GM12878 (cell line): ENCODE results near the gene BRCA1. TPM values are rescaled to one million over a fixed set of nuclear protein-coding genes. Genes with fewer than 3 reads are reported as not detected.

Experiments used
- CHD4 ChIP-seq: fragments of 200-600 bp; sonication (generic); IDR thresholded peaks from 2 replicates; pipeline ENCODE4 v1.6.1; 2016; ENCODE audit warnings: mild to moderate bottlenecking
- DPF2 ChIP-seq: fragments of 450-650 bp; IDR thresholded peaks from 2 replicates; pipeline ENCODE4 v1.6.1; 2017; ENCODE audit warnings: mild to moderate bottlenecking
- MXI1 ChIP-seq: fragments of 150-350 bp; IDR thresholded peaks from 2 replicates; pipeline ENCODE4 v1.6.1; 2011; ENCODE audit warnings: low read depth, mild to moderate bottlenecking, inconsistent platforms, low read length, improper control_type of control experiment
- NFYA ChIP-seq: IDR thresholded peaks from 2 replicates; pipeline ENCODE4 v1.6.1; 2011; ENCODE audit warnings: low read depth, mild to moderate bottlenecking, low read length, improper control_type of control experiment, borderline replicate concordance
- NRF1 ChIP-seq: conservative IDR thresholded peaks from 2 replicates; pipeline ENCODE4 v1.6.1; 2011; ENCODE audit warnings: mild to moderate bottlenecking, low read depth, low read length, improper control_type of control experiment
- PML ChIP-seq: IDR thresholded peaks from 2 replicates; pipeline ENCODE4 v1.6.1; 2012; ENCODE audit warnings: low read length, inconsistent platforms
- TCF12 ChIP-seq: IDR thresholded peaks from 2 replicates; pipeline ENCODE4 v1.6.1; 2011; ENCODE audit warnings: low read depth, mild to moderate bottlenecking, low read length
- polyA plus RNA-seq, 11 experiments: library from polyadenylated mRNA; depleted of rRNA in 4 of 11; unstranded in 6 of 11; stranded (reverse) in 5 of 11; fragments of >200 nt; fragmentation: Nextera tagmentation in 4 of 11; fragmentation: Illumina TruSeq in 1 of 11; extraction: Ambion mirVana in 4 of 11; extraction: Trizol in 1 of 11; gene quantifications; 1 replicate in 1 of 11; 2 replicates in 10 of 11; pipeline versions ENCODE4 v1.2.1 to v1.2.3, GENCODE V29; 2011 to 2016; ENCODE audit warnings: inconsistent platforms in 2 of 11, missing spikeins in 2 of 11, low read depth in 1 of 11
- total RNA-seq, 4 experiments: library from RNA; depleted of rRNA in 3 of 4; stranded (reverse); fragments of >200 nt in 3 of 4; fragmentation: Illumina TruSeq in 1 of 4; extraction: Trizol in 1 of 4; gene quantifications; 2 replicates each; pipeline versions ENCODE4 v1.2.1 to v1.2.3, GENCODE V29; 2013 to 2021
- TF ChIP-seq, protein P1 (sequence below): IDR thresholded peaks from 2 replicates; pipeline ENCODE4 v1.6.1; 2012; ENCODE audit warnings: mild to moderate bottlenecking, low read depth, low read length
- TF ChIP-seq, protein P2 (sequence below): fragments of 450-650 bp; IDR thresholded peaks from 2 replicates; pipeline ENCODE4 v1.6.1; 2016; ENCODE audit warnings: mild to moderate bottlenecking, moderate library complexity, borderline replicate concordance
- TF ChIP-seq, protein P3 (sequence below): fragments of 450-650 bp; formaldehyde crosslinking; IDR thresholded peaks from 2 replicates; pipeline ENCODE4 v1.5.0; 2022; ENCODE audit warnings: mild to moderate bottlenecking, missing genetic modification characterization
- TF ChIP-seq, protein P4 (sequence below): fragments of 450-650 bp; IDR thresholded peaks from 2 replicates; pipeline ENCODE4 v1.6.1; 2017; ENCODE audit warnings: mild to moderate bottlenecking
- TF ChIP-seq, protein P5 (sequence below): fragments of 450-650 bp; conservative IDR thresholded peaks from 2 replicates; pipeline ENCODE4 v1.6.1; 2017; ENCODE audit warnings: mild to moderate bottlenecking, moderate library complexity

The BRCA1 gene
- total and polyA plus RNA-seq, 10 of the 15 experiments (the other 5 are each of a cell fraction or from before 2014, with no cell fraction given): 16.8 to 71.2 (median 44.2) TPM

DNA sequence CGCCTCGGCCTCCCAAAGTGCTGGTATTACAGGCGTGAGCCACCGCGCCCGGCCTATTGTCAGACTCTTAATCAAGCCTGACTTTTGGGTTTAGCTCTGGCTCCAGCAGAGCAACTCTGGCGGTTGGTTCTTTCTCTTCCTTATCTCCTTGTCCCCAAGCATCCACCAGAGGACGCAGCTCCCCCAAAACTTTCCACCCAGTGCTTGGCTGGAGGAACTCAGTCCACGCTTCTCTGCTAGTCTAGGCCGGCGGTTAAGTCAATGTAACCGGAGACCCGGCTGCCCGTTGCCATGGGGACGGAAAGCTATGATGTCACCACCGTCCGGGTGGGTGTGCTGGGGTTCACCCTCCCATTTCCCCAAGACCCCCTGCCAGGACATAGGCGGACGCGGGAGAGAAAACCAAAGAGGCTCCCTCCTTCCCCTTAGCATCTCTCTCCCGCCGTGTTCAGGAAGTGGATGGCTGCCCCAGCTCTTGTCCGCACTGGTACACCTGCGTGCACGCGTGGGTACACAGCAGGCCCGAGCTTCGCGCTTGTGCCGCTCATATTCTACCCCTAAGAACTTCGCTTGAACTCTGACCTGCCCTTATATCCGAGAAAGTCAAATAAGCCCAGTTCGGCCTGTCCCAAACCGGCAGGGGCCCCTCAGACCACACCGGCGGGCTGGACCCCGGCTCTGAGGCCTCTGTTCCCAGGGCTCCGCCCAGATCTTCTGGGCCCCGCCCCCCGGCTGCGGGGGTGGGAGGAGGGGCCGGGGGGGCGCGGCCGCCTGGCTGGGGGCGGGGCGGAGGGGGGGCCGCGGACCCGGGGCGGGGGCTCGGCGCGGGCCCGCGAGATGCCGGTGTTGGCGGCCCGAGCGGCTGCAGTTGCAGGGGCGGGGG is 100.5 kb downstream of the BRCA1 start, which contains the start of gene RND2 (continued):
- TF ChIP-seq, protein P1, sequence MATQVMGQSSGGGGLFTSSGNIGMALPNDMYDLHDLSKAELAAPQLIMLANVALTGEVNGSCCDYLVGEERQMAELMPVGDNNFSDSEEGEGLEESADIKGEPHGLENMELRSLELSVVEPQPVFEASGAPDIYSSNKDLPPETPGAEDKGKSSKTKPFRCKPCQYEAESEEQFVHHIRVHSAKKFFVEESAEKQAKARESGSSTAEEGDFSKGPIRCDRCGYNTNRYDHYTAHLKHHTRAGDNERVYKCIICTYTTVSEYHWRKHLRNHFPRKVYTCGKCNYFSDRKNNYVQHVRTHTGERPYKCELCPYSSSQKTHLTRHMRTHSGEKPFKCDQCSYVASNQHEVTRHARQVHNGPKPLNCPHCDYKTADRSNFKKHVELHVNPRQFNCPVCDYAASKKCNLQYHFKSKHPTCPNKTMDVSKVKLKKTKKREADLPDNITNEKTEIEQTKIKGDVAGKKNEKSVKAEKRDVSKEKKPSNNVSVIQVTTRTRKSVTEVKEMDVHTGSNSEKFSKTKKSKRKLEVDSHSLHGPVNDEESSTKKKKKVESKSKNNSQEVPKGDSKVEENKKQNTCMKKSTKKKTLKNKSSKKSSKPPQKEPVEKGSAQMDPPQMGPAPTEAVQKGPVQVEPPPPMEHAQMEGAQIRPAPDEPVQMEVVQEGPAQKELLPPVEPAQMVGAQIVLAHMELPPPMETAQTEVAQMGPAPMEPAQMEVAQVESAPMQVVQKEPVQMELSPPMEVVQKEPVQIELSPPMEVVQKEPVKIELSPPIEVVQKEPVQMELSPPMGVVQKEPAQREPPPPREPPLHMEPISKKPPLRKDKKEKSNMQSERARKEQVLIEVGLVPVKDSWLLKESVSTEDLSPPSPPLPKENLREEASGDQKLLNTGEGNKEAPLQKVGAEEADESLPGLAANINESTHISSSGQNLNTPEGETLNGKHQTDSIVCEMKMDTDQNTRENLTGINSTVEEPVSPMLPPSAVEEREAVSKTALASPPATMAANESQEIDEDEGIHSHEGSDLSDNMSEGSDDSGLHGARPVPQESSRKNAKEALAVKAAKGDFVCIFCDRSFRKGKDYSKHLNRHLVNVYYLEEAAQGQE: no peak
- TF ChIP-seq, protein P2, sequence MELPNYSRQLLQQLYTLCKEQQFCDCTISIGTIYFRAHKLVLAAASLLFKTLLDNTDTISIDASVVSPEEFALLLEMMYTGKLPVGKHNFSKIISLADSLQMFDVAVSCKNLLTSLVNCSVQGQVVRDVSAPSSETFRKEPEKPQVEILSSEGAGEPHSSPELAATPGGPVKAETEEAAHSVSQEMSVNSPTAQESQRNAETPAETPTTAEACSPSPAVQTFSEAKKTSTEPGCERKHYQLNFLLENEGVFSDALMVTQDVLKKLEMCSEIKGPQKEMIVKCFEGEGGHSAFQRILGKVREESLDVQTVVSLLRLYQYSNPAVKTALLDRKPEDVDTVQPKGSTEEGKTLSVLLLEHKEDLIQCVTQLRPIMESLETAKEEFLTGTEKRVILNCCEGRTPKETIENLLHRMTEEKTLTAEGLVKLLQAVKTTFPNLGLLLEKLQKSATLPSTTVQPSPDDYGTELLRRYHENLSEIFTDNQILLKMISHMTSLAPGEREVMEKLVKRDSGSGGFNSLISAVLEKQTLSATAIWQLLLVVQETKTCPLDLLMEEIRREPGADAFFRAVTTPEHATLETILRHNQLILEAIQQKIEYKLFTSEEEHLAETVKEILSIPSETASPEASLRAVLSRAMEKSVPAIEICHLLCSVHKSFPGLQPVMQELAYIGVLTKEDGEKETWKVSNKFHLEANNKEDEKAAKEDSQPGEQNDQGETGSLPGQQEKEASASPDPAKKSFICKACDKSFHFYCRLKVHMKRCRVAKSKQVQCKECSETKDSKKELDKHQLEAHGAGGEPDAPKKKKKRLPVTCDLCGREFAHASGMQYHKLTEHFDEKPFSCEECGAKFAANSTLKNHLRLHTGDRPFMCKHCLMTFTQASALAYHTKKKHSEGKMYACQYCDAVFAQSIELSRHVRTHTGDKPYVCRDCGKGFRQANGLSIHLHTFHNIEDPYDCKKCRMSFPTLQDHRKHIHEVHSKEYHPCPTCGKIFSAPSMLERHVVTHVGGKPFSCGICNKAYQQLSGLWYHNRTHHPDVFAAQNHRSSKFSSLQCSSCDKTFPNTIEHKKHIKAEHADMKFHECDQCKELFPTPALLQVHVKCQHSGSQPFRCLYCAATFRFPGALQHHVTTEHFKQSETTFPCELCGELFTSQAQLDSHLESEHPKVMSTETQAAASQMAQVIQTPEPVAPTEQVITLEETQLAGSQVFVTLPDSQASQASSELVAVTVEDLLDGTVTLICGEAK: peak; percentile 48; the same call in 1 of the 2 replicates
- TF ChIP-seq, protein P3, sequence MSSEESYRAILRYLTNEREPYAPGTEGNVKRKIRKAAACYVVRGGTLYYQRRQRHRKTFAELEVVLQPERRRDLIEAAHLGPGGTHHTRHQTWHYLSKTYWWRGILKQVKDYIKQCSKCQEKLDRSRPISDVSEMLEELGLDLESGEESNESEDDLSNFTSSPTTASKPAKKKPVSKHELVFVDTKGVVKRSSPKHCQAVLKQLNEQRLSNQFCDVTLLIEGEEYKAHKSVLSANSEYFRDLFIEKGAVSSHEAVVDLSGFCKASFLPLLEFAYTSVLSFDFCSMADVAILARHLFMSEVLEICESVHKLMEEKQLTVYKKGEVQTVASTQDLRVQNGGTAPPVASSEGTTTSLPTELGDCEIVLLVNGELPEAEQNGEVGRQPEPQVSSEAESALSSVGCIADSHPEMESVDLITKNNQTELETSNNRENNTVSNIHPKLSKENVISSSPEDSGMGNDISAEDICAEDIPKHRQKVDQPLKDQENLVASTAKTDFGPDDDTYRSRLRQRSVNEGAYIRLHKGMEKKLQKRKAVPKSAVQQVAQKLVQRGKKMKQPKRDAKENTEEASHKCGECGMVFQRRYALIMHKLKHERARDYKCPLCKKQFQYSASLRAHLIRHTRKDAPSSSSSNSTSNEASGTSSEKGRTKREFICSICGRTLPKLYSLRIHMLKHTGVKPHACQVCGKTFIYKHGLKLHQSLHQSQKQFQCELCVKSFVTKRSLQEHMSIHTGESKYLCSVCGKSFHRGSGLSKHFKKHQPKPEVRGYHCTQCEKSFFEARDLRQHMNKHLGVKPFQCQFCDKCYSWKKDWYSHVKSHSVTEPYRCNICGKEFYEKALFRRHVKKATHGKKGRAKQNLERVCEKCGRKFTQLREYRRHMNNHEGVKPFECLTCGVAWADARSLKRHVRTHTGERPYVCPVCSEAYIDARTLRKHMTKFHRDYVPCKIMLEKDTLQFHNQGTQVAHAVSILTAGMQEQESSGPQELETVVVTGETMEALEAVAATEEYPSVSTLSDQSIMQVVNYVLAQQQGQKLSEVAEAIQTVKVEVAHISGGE (CRISPR knock-in tag): no peak
- TF ChIP-seq NRF1 (no peak), CHD4 (no peak), PML (no peak), TCF12 (no peak), NFYA (no peak), MXI1 (peak; percentile 88), DPF2 (0 out of 2 replicates have a peak, but pooled peaks have one; percentile 55)
- TF ChIP-seq, protein P4, sequence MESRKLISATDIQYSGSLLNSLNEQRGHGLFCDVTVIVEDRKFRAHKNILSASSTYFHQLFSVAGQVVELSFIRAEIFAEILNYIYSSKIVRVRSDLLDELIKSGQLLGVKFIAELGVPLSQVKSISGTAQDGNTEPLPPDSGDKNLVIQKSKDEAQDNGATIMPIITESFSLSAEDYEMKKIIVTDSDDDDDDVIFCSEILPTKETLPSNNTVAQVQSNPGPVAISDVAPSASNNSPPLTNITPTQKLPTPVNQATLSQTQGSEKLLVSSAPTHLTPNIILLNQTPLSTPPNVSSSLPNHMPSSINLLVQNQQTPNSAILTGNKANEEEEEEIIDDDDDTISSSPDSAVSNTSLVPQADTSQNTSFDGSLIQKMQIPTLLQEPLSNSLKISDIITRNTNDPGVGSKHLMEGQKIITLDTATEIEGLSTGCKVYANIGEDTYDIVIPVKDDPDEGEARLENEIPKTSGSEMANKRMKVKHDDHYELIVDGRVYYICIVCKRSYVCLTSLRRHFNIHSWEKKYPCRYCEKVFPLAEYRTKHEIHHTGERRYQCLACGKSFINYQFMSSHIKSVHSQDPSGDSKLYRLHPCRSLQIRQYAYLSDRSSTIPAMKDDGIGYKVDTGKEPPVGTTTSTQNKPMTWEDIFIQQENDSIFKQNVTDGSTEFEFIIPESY: no peak
- TF ChIP-seq, protein P5, sequence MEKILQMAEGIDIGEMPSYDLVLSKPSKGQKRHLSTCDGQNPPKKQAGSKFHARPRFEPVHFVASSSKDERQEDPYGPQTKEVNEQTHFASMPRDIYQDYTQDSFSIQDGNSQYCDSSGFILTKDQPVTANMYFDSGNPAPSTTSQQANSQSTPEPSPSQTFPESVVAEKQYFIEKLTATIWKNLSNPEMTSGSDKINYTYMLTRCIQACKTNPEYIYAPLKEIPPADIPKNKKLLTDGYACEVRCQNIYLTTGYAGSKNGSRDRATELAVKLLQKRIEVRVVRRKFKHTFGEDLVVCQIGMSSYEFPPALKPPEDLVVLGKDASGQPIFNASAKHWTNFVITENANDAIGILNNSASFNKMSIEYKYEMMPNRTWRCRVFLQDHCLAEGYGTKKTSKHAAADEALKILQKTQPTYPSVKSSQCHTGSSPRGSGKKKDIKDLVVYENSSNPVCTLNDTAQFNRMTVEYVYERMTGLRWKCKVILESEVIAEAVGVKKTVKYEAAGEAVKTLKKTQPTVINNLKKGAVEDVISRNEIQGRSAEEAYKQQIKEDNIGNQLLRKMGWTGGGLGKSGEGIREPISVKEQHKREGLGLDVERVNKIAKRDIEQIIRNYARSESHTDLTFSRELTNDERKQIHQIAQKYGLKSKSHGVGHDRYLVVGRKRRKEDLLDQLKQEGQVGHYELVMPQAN: peak; percentile 76; the same call in 1 of the 2 replicates
